Activated CD8-positive, alpha-beta memory T cell treated with anti-CD3 and anti-CD28 coated beads, Interleukin-2, amount 50 U/mL, for 1 hour (primary cell): ENCODE measurements around the gene PDE4D.

Source experiments
- DNase-seq: peaks from one replicate; pipeline ENCODE4 v3.0.0-alpha.2; 2020; ENCODE audit errors: extremely low read depth

The PDE4D gene

GRCh38 chr5:59554501-59554900 is 339.0 kb downstream of the PDE4D start:
- no peak for DNase-seq

GRCh38 chr5:59553992-59554391 is 339.5 kb downstream of the PDE4D start:
- DNase-seq: no peak

DNA sequence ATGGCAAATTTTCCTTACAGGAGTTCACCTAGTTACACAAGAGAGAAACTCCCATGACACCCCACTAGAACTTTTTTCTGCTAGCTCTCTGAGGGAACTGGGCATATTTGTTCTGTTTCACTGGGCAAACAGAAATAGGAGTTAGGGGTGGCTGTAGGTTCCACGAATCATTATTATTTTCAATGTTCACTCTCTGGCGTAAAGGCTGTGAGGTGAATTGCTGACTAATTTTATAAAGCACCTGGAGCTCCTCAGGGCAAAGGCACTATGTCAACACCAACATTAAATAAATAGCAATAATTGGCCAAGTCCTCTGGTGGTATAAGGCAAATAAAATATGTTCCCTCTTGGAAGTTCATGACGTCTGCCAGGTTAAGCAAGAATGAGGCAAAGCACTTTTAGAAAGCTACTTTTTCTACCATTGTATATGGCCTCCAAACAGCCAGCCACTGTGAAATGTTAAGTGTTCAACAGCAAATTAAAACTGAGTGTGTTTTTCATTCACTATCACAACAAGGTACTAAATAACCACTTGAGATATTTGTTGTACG is 344.6 kb downstream of the PDE4D start:
- no peak for DNase-seq

DNA sequence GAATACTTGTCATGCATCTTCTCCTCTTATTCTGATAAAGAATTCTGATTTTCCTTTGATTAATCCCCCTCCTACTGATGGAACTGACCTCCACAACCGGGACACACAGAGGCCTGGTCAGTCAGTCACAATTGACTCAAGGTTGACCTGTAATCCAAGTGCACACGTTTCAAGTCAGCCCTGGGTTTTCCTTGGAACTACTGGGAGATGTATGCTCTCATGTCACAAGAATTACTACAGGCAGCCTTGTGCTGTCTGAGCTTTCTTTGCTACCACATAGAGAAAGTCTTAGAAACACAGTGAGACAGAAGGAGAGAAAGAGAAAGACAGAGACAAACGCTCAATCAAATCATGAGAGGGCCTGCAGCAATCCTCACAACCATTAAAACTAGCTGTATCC is 345.8 kb downstream of the PDE4D start:
- no peak for DNase-seq

GRCh38 chr5:59544573-59544972 is 349.0 kb downstream of the PDE4D start:
- DNase-seq: no peak

- DNase-seq: no peak
Measured at GRCh38 chr5:59543821-59544442, 349.6 kb downstream of the PDE4D start.

- no peak for DNase-seq
Measured at GRCh38 chr5:59542851-59543820, 350.4 kb downstream of the PDE4D start.

- no peak for DNase-seq
Measured at GRCh38 chr5:59542306-59542705, 351.2 kb downstream of the PDE4D start.

- DNase-seq: no peak
Measured at GRCh38 chr5:59540366-59540765, 353.2 kb downstream of the PDE4D start.

- DNase-seq: no peak
Measured at GRCh38 chr5:59538750-59539121, 354.8 kb downstream of the PDE4D start.

- no peak for DNase-seq
Measured at GRCh38 chr5:59537961-59538749, 355.4 kb downstream of the PDE4D start.

DNA sequence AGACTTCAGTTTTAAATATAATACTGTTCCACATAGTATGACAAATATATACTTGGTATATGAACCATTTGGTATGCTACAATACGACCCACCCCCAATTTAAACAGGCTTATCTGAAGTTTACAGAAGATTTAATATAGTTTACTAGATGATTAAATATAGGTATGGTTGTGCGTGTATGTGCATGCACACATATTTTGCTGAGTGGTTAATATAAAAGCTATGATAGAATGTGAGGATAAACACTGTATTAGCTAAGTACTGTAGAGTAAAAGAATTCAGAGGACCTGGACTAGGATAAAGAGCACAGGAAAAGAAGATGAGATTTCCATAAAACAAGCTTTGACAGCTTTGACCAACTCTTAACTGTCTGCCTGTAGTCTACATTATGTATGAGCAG is 356.7 kb downstream of the PDE4D start:
- no peak for DNase-seq

DNA sequence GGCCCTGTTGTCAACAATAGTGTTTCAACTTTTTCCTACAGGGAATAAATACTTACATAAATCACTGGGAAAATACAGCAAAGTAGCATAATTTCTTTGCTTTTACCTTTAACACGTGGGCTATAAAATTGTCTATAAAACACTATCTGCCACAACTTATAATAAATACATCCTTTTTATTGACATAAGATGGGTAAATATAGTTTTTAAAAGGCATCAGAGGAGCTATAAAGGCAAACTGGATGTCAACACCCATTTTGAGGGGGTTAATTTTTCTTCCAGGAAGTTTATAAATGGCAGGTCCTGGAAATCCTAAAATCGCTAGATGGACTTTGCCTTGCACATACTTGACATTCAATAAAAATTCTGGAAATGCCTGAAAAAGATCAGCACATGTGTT is 358.0 kb downstream of the PDE4D start:
- no peak for DNase-seq

DNA sequence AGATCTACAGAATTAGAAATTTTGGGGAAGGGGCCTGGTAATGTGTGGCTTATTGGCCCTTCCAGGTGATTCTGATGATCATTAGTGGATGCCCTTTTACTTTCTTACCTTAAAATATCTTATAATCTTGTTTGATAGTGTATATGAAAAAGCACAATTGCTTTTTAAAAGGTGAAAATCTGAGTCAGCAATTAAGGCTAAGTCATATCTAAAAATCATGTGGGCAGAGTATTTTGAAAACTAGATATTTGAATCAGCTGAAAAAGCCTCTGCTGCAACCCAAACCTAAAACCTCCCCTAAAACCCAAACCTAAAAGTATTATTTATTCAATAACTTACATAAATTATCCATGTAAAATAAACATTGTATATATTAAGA is 359.8 kb downstream of the PDE4D start:
- DNase-seq: no peak

- DNase-seq: no peak
Measured at GRCh38 chr5:59532979-59533729, 360.4 kb downstream of the PDE4D start.

GRCh38 chr5:59529239-59529638 is 364.3 kb downstream of the PDE4D start:
- no peak for DNase-seq

GRCh38 chr5:59528202-59528862 is 365.2 kb downstream of the PDE4D start:
- no peak for DNase-seq

- DNase-seq: no peak
Measured at GRCh38 chr5:59525957-59526356, 367.6 kb downstream of the PDE4D start.

GRCh38 chr5:59525311-59525710 is 368.2 kb downstream of the PDE4D start:
- no peak for DNase-seq

- no peak for DNase-seq
Measured at GRCh38 chr5:59522201-59522831, 371.2 kb downstream of the PDE4D start.
